ENCODE data around the gene TFCP2.

Gene TFCP2

GRCh38 chr12:51197736-51198567, 25.0 kb upstream of the TFCP2 start:
- DNase-seq, result no peak

DNA sequence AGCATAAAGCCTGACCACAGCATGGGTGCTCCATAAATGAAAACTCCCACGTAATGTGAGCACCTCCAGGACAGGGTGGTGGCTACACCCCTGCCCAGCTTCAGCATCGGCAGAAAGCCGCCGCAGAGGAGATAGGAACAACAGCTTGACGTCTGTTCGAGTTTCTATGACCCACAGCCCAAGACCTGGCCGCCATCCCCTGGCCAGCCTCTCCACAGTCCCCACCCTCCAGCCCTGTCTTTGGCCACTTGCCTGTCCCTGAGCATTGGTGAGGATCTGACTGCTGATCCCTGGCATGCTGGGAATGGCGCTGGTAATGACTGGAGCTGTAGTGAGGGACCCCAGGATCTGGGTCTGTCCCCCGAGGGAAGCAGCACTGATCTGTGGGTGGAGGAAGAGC, 23.6 kb upstream of the TFCP2 start:
- no peak for DNase-seq

GRCh38 chr12:51195841-51196240, 22.9 kb upstream of the TFCP2 start:
- DNase-seq, result no peak

- no peak for DNase-seq
Observed at GRCh38 chr12:51192284-51192671, 19.3 kb upstream of the TFCP2 start.

- no peak for DNase-seq
Observed at GRCh38 chr12:51191516-51192283, 18.8 kb upstream of the TFCP2 start.

DNA sequence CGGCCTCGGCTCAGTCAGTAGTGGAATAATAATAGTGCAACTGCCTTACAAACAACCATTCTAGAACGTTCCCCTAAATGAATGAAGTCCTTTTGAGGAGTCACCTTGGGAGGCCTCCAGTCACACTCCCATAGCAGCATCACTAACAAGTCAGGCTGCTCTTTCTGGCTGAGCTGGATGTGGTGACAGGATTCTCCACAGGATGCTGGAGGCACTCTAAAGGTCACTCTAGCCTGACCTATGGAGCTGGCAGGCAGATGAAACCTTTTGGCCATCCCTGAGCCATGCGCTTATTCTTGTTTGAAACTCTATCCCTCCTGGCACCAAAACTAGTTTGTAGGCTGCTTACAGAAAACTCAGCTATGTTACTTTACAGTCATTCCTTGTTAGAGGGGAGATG, 17.9 kb upstream of the TFCP2 start:
- DNase-seq, result no peak

DNA sequence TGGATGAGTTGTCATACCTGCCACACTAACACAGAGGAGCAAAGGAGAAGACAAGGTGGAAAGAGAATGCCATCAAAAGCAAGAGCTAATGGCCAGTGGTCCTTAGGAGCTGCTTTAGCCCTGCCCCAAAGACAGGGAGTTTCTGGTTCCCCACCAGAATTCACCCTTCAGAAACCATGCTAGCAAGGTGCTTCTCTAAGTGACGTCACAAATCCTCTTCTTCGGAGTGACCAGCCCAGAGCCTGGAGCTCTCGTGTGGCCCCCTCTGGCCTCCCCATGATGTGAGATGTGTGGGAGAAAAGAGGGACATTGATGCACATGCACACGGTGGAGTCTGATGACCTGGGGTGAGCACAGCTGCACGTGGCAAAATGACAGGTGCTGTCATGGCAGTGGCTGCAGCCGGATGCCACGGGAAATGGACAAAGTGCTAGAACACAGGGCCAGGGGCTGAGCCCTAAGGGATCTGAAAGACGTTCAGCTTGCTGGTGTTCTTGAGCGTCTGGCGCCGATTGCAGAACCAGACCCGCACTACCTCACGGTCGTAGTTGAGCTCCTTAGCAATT, 16.9 kb upstream of the TFCP2 start:
- DNase-seq, result no peak

GRCh38 chr12:51188359-51189051, 15.6 kb upstream of the TFCP2 start:
- DNase-seq, result peak in 1 of 2 donors; percentile 45

- DNase-seq, result no peak
Observed at GRCh38 chr12:51187370-51187987, 14.5 kb upstream of the TFCP2 start.

GRCh38 chr12:51186465-51187085, 13.6 kb upstream of the TFCP2 start:
- DNase-seq, result peak; percentile 18 to 43

- DNase-seq, result no peak
Observed at GRCh38 chr12:51185171-51185717, 12.3 kb upstream of the TFCP2 start.

DNA sequence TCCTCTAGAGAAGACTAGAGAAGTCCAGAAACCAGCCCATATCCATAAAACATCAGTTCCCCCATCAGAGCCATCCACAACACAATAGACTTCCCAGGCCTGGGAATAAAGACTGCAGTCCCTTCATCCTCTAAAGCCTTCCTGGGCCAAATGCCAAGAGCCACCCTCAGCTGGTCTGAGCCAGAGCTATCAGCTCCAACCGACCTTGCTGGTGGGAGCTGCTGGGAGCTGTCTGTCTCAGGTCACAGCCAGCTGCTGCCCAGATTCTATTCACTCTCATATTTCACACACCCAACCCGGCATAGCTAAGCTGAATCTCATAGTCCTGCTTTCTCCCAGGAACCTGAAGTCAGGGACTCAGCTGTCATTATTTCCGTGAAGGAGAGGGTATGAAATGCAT, 10.9 kb upstream of the TFCP2 start:
- no peak for DNase-seq

DNA sequence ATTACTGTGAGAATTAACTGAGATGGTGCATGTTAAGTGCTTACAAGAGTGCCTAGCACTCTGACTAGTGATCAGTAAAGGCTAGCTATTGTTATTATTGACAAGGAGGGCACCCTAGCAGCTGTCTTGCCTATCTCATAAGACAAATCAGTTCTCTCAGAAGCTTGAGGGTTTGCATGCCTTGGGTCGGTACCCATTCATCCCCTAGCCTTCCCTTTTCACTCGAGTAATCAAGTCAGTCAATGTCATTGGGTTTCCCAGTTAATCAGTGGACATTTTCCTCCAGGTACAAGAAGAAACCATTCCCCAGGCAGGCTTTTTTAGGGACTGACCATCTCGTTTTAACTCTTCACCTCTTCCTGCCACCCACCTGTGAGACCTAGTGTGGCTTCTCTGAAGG, 10.4 kb upstream of the TFCP2 start:
- DNase-seq, result no peak

- DNase-seq, result no peak
Observed at GRCh38 chr12:51181558-51181957, 8.6 kb upstream of the TFCP2 start.

- DNase-seq, result no peak
Observed at GRCh38 chr12:51177897-51178296, 5.0 kb upstream of the TFCP2 start.

GRCh38 chr12:51174501-51174900, 1.6 kb upstream of the TFCP2 start:
- no peak for DNase-seq

DNA sequence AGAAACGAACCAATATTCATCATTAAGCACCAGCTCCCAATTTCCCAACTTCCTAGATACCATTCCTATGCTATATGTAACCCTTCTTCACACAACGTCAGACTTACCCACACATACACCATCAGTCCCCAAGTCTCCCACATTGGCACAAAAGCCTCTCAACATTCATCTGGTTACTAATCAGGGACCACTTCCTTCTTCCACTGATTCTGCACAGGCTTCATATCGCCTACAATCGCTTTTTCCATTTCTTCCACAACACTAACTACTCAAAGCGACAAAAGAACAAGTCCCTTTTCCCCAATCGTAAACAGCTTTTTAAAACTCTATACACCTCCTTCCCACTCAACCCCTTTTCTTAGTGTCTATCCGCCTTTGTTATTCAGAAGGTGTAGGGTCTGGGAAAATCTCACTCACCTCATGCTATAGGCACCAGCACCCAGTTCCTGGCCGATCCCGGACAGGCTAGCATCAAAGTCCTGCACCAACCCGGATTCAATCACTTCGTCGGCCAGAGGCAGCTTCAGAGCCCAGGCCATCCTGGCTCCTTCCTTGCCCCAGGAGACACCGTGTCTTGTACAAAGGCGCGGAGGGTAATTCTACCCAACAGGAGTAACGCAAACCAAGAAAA, 936 bp downstream of the TFCP2 start:
- DNase-seq, result peak; percentile 30 to 45

DNA sequence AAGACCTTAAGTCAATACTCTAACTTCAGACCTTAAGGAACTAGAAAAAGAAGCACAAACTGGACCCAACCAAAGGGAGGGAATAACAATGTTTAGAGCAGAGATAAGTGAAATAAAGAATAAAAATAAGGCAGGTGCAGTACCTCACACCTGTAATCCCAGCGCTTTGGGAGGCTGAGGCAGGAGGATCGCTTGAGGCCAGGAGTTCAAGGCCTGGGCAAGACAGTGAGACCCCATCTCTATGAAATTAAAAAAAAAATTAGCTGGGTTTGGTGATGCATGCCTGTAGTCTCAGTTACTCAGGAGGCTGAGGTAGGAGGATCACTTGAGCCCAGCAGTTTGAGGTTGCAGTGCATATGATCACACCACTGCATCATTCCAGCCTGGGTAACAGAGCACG, 9.1 kb downstream of the TFCP2 start:
- DNase-seq, result no peak

GRCh38 chr12:51162217-51162616, 10.7 kb downstream of the TFCP2 start:
- no peak for DNase-seq

DNA sequence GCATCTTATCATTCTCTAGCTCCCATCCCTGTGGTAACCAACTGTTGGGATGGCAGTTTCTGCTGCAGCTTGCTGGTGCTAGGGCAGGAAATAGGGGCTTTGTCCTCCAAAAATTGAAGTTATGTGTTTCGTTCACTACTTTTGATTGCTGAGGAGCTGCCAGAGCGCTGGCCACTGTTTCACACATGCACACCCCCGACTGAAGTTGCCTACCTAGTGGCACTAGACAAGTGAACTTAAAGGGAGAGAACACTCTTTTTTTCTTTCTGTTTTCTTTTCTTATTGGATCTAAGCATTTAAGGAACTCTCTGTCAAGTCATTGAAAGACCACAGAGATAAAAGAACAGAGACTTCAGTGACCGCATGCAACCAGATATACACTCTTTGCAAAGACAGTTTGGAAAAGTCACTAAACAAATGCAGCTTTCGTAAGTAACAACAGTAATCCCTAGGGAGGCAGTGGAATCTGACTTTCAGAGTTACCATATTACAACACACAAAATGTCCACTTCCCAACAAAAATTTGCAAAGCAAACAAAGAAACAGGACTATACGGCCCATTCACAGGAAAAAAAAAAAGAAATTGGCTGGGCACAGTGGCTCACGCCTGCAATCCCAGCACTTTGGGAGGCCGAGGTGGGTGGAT, 12.0 kb downstream of the TFCP2 start:
- DNase-seq, result no peak

- DNase-seq, result no peak
Observed at GRCh38 chr12:51156245-51156765, 16.6 kb downstream of the TFCP2 start.

Measured in inflammatory macrophage treated with lipopolysaccharide for 1 hour (primary cell).